Spleen (tissue), 11 donors: ENCODE results near the gene RXRB. TPM values are rescaled to one million over a fixed set of nuclear protein-coding genes. Genes with fewer than 3 reads are reported as not detected.

Experiments used
- DNase-seq: peaks from one replicate; pipeline ENCODE4 v3.0.0-alpha.2; 2020
- H3K27ac ChIP-seq, 8 donors: fragments of 200-600 bp; sonication (generic) in 7 of 8; 1 replicate in 4 of 8; 2 replicates in 4 of 8; pipeline versions ENCODE4 v1.5.0 to v1.8.0; 2016 to 2021; ENCODE audit warnings: inconsistent platforms in 4 of 8, mild to moderate bottlenecking in 4 of 8, moderate library complexity in 1 of 8
- H3K27me3 ChIP-seq, 7 donors: fragments of 200-600 bp; sonication (generic) in 6 of 7; replicated peaks in 1 of 7; 1 replicate in 4 of 7; 2 replicates in 3 of 7; pipeline versions ENCODE4 v1.5.0 to v1.8.0; 2016 to 2021; ENCODE audit warnings: inconsistent platforms in 3 of 7, mild to moderate bottlenecking in 1 of 7
- H3K36me3 ChIP-seq, 6 donors: fragments of 200-600 bp; sonication (generic) in 5 of 6; 1 replicate in 4 of 6; 2 replicates in 2 of 6; pipeline versions ENCODE4 v1.5.0 to v1.8.0; 2016 to 2021; ENCODE audit warnings: inconsistent platforms in 2 of 6
- H3K4me1 ChIP-seq, 6 donors: fragments of 200-600 bp; sonication (generic) in 5 of 6; 1 replicate in 3 of 6; 2 replicates in 3 of 6; pipeline versions ENCODE4 v1.5.0 to v1.8.0; 2016 to 2021; ENCODE audit warnings: inconsistent platforms in 3 of 6
- H3K4me3 ChIP-seq, 8 donors: fragments of 200-600 bp; sonication (generic) in 7 of 8; 1 replicate in 4 of 8; 2 replicates in 4 of 8; pipeline versions ENCODE4 v1.5.0 to v1.8.0; 2016 to 2021; ENCODE audit warnings: inconsistent platforms in 4 of 8, mild to moderate bottlenecking in 4 of 8, moderate library complexity in 2 of 8
- H3K9me3 ChIP-seq, 8 donors: fragments of 200-600 bp; sonication (generic) in 7 of 8; 1 replicate in 4 of 8; 2 replicates in 4 of 8; pipeline versions ENCODE4 v1.5.0 to v1.8.0; 2016 to 2021; ENCODE audit warnings: inconsistent platforms in 4 of 8
- POLR2A ChIP-seq, 3 donors: fragments of 450-650 bp; IDR thresholded peaks; one replicate each; pipeline ENCODE4 v1.5.1; 2017; ENCODE audit warnings: antibody characterized with exemption in 3 of 3, mild to moderate bottlenecking in 1 of 3
- POLR2AphosphoS5 ChIP-seq, 3 donors: sonication (generic); formaldehyde crosslinking; IDR thresholded peaks; one replicate each; pipeline ENCODE4 v1.5.1; 2017; ENCODE audit warnings: antibody characterized with exemption in 3 of 3
- WGBS, 5 donors: extraction: QIAGEN DNeasy Blood & Tissue Kit in 3 of 5; methylation state at CpG; one replicate each; pipeline versions ENCODE4 v1.1.5 to v1.1.7; 2013 to 2018; 5-methylcytosine and 5-hydroxymethylcytosine counted together
- intact Hi-C: fragments of 100-400 bp; cut with DNase I; formaldehyde crosslinking; loops from one replicate; pipeline ENCODE4 v1.15.0; 2023; ENCODE audit warnings: low total_unique reads
- polyA plus RNA-seq, 3 donors: library from polyadenylated mRNA; stranded (reverse); fragments of 200-250 nt; gene quantifications; one replicate each; pipeline ENCODE4 v1.2.1, GENCODE V29; 2013
- total RNA-seq, 7 donors: library from RNA; depleted of rRNA in 3 of 7; stranded (reverse); fragments of >200 nt in 3 of 7; fragmentation: NEBNext Ultra II Directional in 4 of 7; extraction: Animal tissue kit (Norgen Biotek cat#: 25700) in 4 of 7; gene quantifications; one replicate each; pipeline versions ENCODE4 v1.1.0 to v1.2.1, GENCODE V29; 2016 to 2021
- TF ChIP-seq, protein P1 (sequence below), 11 experiments: fragments of 200-600 bp in 7 of 11; fragments of 450-650 bp in 4 of 11; sonication (generic) in 4 of 11; IDR thresholded peaks in 8 of 11; conservative IDR thresholded peaks in 3 of 11; 1 replicate in 7 of 11; 2 replicates in 4 of 11; pipeline versions ENCODE4 v1.4.0 to v1.8.0; 2016 to 2021; ENCODE audit warnings: antibody characterized with exemption in 11 of 11, inconsistent platforms in 4 of 11, mild to moderate bottlenecking in 1 of 11
- donor health status: healthy with polysubstance abuse.
- donor health status: DM: no; HTN: no; CAD: no; lungs with moderate emphysema.
- donor health status: DM: no; HTN: no; CAD: no.
- donor health status: Bipolar disorder and iron deficiency.
- donor health status: healthy.
- donor health status: DM: no; HTN: no; CAD: no.
- donor health status: DM: yes; HTN: yes; CAD: no.

The RXRB gene
- total and polyA plus RNA-seq, 10 donors = 29.1 to 72.4 (median 53.6) TPM

GRCh38 chr6:33191383-33192104, 8.9 kb downstream of the RXRB start:
- Histone ChIP-seq H3K9me3 (no peaks in the 10 kb centered on the region), H3K27ac (no peak overlapping the region), H3K4me1 (peaks cover 5 to 34% (median 21%) of the 10 kb centered on the region in 6 donors), H3K4me3 (peak overlapping the region in 1 of 8 donors; percentile 64), H3K36me3 (peaks cover 0 to 31% (median 28%) of the 10 kb centered on the region in 6 donors), H3K27me3 (peaks cover 0 to 65% (median 17%) of the 10 kb centered on the region in 7 donors)
- WGBS, 5 donors = 47 to 72% (median 58%) methylated on average over 8 of the region's 8 CpGs
- intact Hi-C loops = no loop called here
- TF ChIP-seq, protein P1, sequence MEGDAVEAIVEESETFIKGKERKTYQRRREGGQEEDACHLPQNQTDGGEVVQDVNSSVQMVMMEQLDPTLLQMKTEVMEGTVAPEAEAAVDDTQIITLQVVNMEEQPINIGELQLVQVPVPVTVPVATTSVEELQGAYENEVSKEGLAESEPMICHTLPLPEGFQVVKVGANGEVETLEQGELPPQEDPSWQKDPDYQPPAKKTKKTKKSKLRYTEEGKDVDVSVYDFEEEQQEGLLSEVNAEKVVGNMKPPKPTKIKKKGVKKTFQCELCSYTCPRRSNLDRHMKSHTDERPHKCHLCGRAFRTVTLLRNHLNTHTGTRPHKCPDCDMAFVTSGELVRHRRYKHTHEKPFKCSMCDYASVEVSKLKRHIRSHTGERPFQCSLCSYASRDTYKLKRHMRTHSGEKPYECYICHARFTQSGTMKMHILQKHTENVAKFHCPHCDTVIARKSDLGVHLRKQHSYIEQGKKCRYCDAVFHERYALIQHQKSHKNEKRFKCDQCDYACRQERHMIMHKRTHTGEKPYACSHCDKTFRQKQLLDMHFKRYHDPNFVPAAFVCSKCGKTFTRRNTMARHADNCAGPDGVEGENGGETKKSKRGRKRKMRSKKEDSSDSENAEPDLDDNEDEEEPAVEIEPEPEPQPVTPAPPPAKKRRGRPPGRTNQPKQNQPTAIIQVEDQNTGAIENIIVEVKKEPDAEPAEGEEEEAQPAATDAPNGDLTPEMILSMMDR (IDR thresholded peaks at IDR 0.05 in 8 of 11, conservative IDR thresholded peaks at IDR 0.05 in 3 of 11) = no peak
- no peak for TF ChIP-seq POLR2AphosphoS5 (IDR thresholded peaks at IDR 0.05)
- TF ChIP-seq POLR2A (IDR thresholded peaks at IDR 0.05) = no peak
- no peak for DNase-seq

- DNase-seq = no peak
- H3K9me3 ChIP-seq = no peaks in the 10 kb centered on the region
- TF ChIP-seq, protein P1 (IDR thresholded peaks at IDR 0.05 in 8 of 11, conservative IDR thresholded peaks at IDR 0.05 in 3 of 11) = no peak
- TF ChIP-seq POLR2AphosphoS5 (IDR thresholded peaks at IDR 0.05) (no peak), POLR2A (IDR thresholded peaks at IDR 0.05) (no peak)
- H3K4me1 ChIP-seq = peaks cover 5 to 29% (median 21%) of the 10 kb centered on the region in 6 donors
- no peak overlapping the region for H3K4me3 ChIP-seq
- intact Hi-C loops = no loop called here
- H3K27me3 ChIP-seq = peaks cover 0 to 70% (median 17%) of the 10 kb centered on the region in 7 donors
- peaks cover 0 to 21% (median 19%) of the 10 kb centered on the region in 6 donors for H3K36me3 ChIP-seq
- no peak overlapping the region for H3K27ac ChIP-seq
- WGBS, 5 donors = 84 to 92% (median 90%) methylated on average over 11 of the region's 11 CpGs
These were observed 9.9 kb downstream of the RXRB start for GRCh38 chr6:33190504-33191107.

GRCh38 chr6:33189625-33190448, 10.6 kb downstream of the RXRB start:
- DNase-seq = no peak
- peaks cover 0 to 78% (median 17%) of the 10 kb centered on the region in 7 donors for H3K27me3 ChIP-seq
- H3K36me3 ChIP-seq = peaks cover 0 to 14% (median 11%) of the 10 kb centered on the region in 6 donors
- intact Hi-C loops = no loop called here
- H3K9me3 ChIP-seq = no peaks in the 10 kb centered on the region
- H3K4me3 ChIP-seq = no peak overlapping the region
- TF ChIP-seq POLR2AphosphoS5 (IDR thresholded peaks at IDR 0.05) = no peak
- no peak for TF ChIP-seq POLR2A (IDR thresholded peaks at IDR 0.05)
- TF ChIP-seq, protein P1 (IDR thresholded peaks at IDR 0.05 in 8 of 11, conservative IDR thresholded peaks at IDR 0.05 in 3 of 11) = no peak
- peaks cover 5 to 29% (median 21%) of the 10 kb centered on the region in 6 donors for H3K4me1 ChIP-seq
- 69 to 84% (median 82%) methylated on average over 7 of the region's 7 CpGs for WGBS, 5 donors
- H3K27ac ChIP-seq = no peak overlapping the region
